Immature natural killer cell (primary cell): ENCODE data around the gene EGLN2. TPM values are rescaled to one million over a fixed set of nuclear protein-coding genes. Genes with fewer than 3 reads are reported as not detected.
"Not testable (repeated sequence)": the region's sequence is repeated elsewhere in the genome, so short reads cannot be mapped to it uniquely, and the experiment has no call there.

Source experiments
- DNase-seq, 3 donors: peaks; one replicate each; pipeline ENCODE4 v3.0.0; 2022; ENCODE audit warnings: mixed read lengths in 1 of 3
- H3K27ac Mint-ChIP-seq, 6 donors: one replicate each; pipeline ENCODE4 v1.8.0; 2020; ENCODE audit warnings: mixed read lengths in 6 of 6, mild to moderate bottlenecking in 5 of 6, inconsistent platforms in 4 of 6, moderate library complexity in 3 of 6
- H3K27me3 Mint-ChIP-seq, 3 donors: one replicate each; pipeline ENCODE4 v1.8.0; 2020 to 2021; ENCODE audit warnings: low read depth in 3 of 3, mild to moderate bottlenecking in 3 of 3, mixed read lengths in 3 of 3, moderate library complexity in 3 of 3, inconsistent platforms in 1 of 3
- H3K36me3 Mint-ChIP-seq, 3 donors: one replicate each; pipeline ENCODE4 v1.8.0; 2020; ENCODE audit warnings: mixed read lengths in 3 of 3, inconsistent platforms in 2 of 3, mild to moderate bottlenecking in 2 of 3
- H3K4me1 Mint-ChIP-seq, 2 donors: one replicate each; pipeline ENCODE4 v1.8.0; 2020; ENCODE audit warnings: inconsistent platforms in 2 of 2, mild to moderate bottlenecking in 2 of 2, mixed read lengths in 2 of 2, moderate library complexity in 1 of 2
- H3K4me3 Mint-ChIP-seq, 5 donors: one replicate each; pipeline ENCODE4 v1.8.0; 2020; ENCODE audit warnings: mild to moderate bottlenecking in 5 of 5, mixed read lengths in 5 of 5, inconsistent platforms in 3 of 5, moderate library complexity in 3 of 5
- H3K9me3 Mint-ChIP-seq, 6 donors: one replicate each; pipeline ENCODE4 v1.8.0; 2020; ENCODE audit warnings: mild to moderate bottlenecking in 6 of 6, mixed read lengths in 6 of 6, inconsistent platforms in 4 of 6, moderate library complexity in 3 of 6
- polyA plus RNA-seq, 3 donors: library from polyadenylated mRNA; unstranded; fragments of 300-500 nt; fragmentation: Illumina TruSeq; gene quantifications; one replicate each; pipeline ENCODE4 v1.2.3, GENCODE V29; 2021

The EGLN2 gene
- polyA plus RNA-seq, 3 donors from 2014 or later, result 88.4 to 124 (median 101) TPM

GRCh38 chr19:40822704-40823553 lies 23.9 kb downstream of the EGLN2 start:
- not testable (repeated sequence) for DNase-seq, H3K36me3 Mint-ChIP-seq, H3K9me3 Mint-ChIP-seq
- Mint-ChIP-seq H3K4me1 (peaks cover 67 to 71% of the 10 kb centered on the region in 2 donors), H3K4me3 (peak overlapping the region in 1 of 5 donors; percentile 18), H3K27ac (peak overlapping the region in 5 of 6 donors; percentile 65 to 98 (median 91)), H3K27me3 (peaks cover 18 to 20% (median 18%) of the 10 kb centered on the region in 3 donors)

- peak overlapping the region in 5 of 6 donors; percentile 92 to 99 (median 96) for H3K27ac Mint-ChIP-seq
- peaks cover 17 to 22% (median 20%) of the 10 kb centered on the region in 3 donors for H3K27me3 Mint-ChIP-seq
- peaks cover 58 to 64% of the 10 kb centered on the region in 2 donors for H3K4me1 Mint-ChIP-seq
- not testable (repeated sequence) for H3K36me3 Mint-ChIP-seq, DNase-seq, H3K9me3 Mint-ChIP-seq
- H3K4me3 Mint-ChIP-seq, result peak overlapping the region in 1 of 5 donors; percentile 5
These were observed 25.9 kb downstream of the EGLN2 start for GRCh38 chr19:40824916-40825315.

- Mint-ChIP-seq H3K27me3 (peaks cover 17 to 22% (median 20%) of the 10 kb centered on the region in 3 donors), H3K27ac (peak overlapping the region; percentile 68 to 99 (median 94)), H3K4me1 (peaks cover 57 to 64% of the 10 kb centered on the region in 2 donors), H3K4me3 (peak overlapping the region; percentile 27 to 62 (median 45))
- DNase-seq, H3K9me3 Mint-ChIP-seq, H3K36me3 Mint-ChIP-seq: not testable (repeated sequence)
These were observed 26.6 kb downstream of the EGLN2 start for GRCh38 chr19:40825460-40826095.

GRCh38 chr19:40826312-40826698 lies 27.3 kb downstream of the EGLN2 start:
- not testable (repeated sequence) for H3K9me3 Mint-ChIP-seq, DNase-seq, H3K36me3 Mint-ChIP-seq
- Mint-ChIP-seq H3K4me1 (peaks cover 60 to 67% of the 10 kb centered on the region in 2 donors), H3K27me3 (peaks cover 17 to 22% (median 20%) of the 10 kb centered on the region in 3 donors), H3K4me3 (peak overlapping the region; percentile 67 to 78 (median 71)), H3K27ac (peak overlapping the region; percentile 93 to 99 (median 98))

GRCh38 chr19:40826699-40827385 lies 27.9 kb downstream of the EGLN2 start:
- DNase-seq, result peak; percentile 91 to 95 (median 94)
- H3K36me3 Mint-ChIP-seq, H3K9me3 Mint-ChIP-seq: not testable (repeated sequence)
- Mint-ChIP-seq H3K4me3 (peak overlapping the region; percentile 67 to 78 (median 71)), H3K27me3 (peaks cover 17 to 22% (median 20%) of the 10 kb centered on the region in 3 donors), H3K27ac (peak overlapping the region; percentile 93 to 99 (median 98)), H3K4me1 (peaks cover 61 to 68% of the 10 kb centered on the region in 2 donors)

- DNase-seq, result no peak
- Mint-ChIP-seq H3K4me1 (peaks cover 63 to 73% of the 10 kb centered on the region in 2 donors), H3K27me3 (peaks cover 16 to 22% (median 17%) of the 10 kb centered on the region in 3 donors), H3K9me3 (no peaks in the 10 kb centered on the region), H3K36me3 (peaks cover 0 to 5% (median 4%) of the 10 kb centered on the region in 3 donors), H3K27ac (peak overlapping the region; percentile 93 to 99 (median 98)), H3K4me3 (peak overlapping the region; percentile 67 to 78 (median 71))
These were observed 28.6 kb downstream of the EGLN2 start for GRCh38 chr19:40827386-40828247.

- Mint-ChIP-seq H3K27me3 (peaks cover 14 to 22% (median 17%) of the 10 kb centered on the region in 3 donors), H3K4me3 (peak overlapping the region in 1 of 5 donors; percentile 46), H3K4me1 (peaks cover 65 to 72% of the 10 kb centered on the region in 2 donors), H3K36me3 (peaks cover 0 to 5% (median 4%) of the 10 kb centered on the region in 3 donors), H3K9me3 (no peaks in the 10 kb centered on the region), H3K27ac (peak overlapping the region; percentile 74 to 99 (median 92))
- DNase-seq, result no peak
These were observed 30.2 kb downstream of the EGLN2 start for GRCh38 chr19:40829205-40829604.

GRCh38 chr19:40830741-40831140 lies 31.8 kb downstream of the EGLN2 start:
- not testable (repeated sequence) for H3K4me3 Mint-ChIP-seq, DNase-seq

GRCh38 chr19:40831502-40832430 lies 32.8 kb downstream of the EGLN2 start:
- Mint-ChIP-seq H3K27me3 (peaks cover 8 to 16% (median 11%) of the 10 kb centered on the region in 3 donors), H3K9me3 (no peaks in the 10 kb centered on the region), H3K36me3 (peaks cover 0 to 8% (median 4%) of the 10 kb centered on the region in 3 donors), H3K4me3 (no peak overlapping the region), H3K4me1 (peaks cover 44 to 52% of the 10 kb centered on the region in 2 donors), H3K27ac (peak overlapping the region; percentile 39 to 99 (median 86))
- no peak for DNase-seq

More at GRCh38 chr19:40830741-40831140, 31.8 kb downstream of the EGLN2 start:
- peak overlapping the region in 5 of 6 donors; percentile 77 to 99 (median 98) for H3K27ac Mint-ChIP-seq
- H3K4me1 Mint-ChIP-seq, result peaks cover 54 to 60% of the 10 kb centered on the region in 2 donors
- H3K9me3 Mint-ChIP-seq, H3K36me3 Mint-ChIP-seq: not testable (repeated sequence)
- peaks cover 14 to 20% (median 15%) of the 10 kb centered on the region in 3 donors for H3K27me3 Mint-ChIP-seq

- DNase-seq, H3K9me3 Mint-ChIP-seq, H3K27me3 Mint-ChIP-seq, H3K36me3 Mint-ChIP-seq, H3K4me3 Mint-ChIP-seq: not testable (repeated sequence)
- Mint-ChIP-seq H3K4me1 (peaks cover 37 to 46% of the 10 kb centered on the region in 2 donors), H3K27ac (peak overlapping the region; percentile 29 to 99 (median 88))
These were observed 33.4 kb downstream of the EGLN2 start for GRCh38 chr19:40832431-40832790.

GRCh38 chr19:40833728-40834533 lies 34.9 kb downstream of the EGLN2 start:
- H3K27ac Mint-ChIP-seq, result peak overlapping the region; percentile 74 to 98 (median 88)
- H3K27me3 Mint-ChIP-seq, DNase-seq, H3K36me3 Mint-ChIP-seq, H3K9me3 Mint-ChIP-seq: not testable (repeated sequence)
- H3K4me3 Mint-ChIP-seq, result peak overlapping the region in 4 of 5 donors; percentile 14 to 61 (median 55)
- H3K4me1 Mint-ChIP-seq, result peaks cover 23 to 33% of the 10 kb centered on the region in 2 donors
